ENCODE results near the gene LPCAT4. TPM values are rescaled to one million over a fixed set of nuclear protein-coding genes. Genes with fewer than 3 reads are reported as not detected.

Gene LPCAT4
- total RNA-seq, 6 experiments from 2014 or later: 26.7 to 42.6 (median 30.8) TPM

- no peaks in the 10 kb centered on the region; the same call in 1 of the 2 replicates for H3K36me3 Mint-ChIP-seq (ENCODE audit: low read depth)
- no peak for DNase-seq
- no peak for TF ChIP-seq CTCF (IDR thresholded peaks at IDR 0.05)
These were observed 528 bp downstream of the LPCAT4 start for GRCh38 chr15:34366271-34367065.

DNA sequence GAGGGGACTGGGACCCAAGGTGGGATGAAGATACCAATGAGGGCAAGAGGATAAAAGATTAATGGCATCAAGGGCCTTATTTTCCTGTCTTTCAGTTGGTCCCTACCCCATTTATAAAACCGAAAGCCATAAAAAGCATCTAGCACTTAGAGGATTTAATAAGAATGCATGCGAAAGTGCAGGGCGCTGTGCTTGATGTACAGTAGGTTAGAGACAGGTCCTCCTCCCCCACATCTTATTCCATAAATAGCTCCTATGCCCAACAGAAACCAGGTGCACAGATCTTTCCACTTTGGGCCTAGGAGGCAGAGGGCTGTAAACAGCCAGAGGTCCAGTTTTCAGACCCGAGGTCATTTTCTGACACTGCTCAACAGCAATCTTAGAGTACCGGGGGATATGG, 1.2 kb downstream of the LPCAT4 start:
- DNase-seq: no peak
- no peaks in the 10 kb centered on the region for H3K9me3 Mint-ChIP-seq
- H3K4me1 Mint-ChIP-seq (ENCODE audit: low read depth): peaks cover 34% of the 10 kb centered on the region
- H3K4me3 Mint-ChIP-seq: peak overlapping the region; percentile 97
- no peak overlapping the region for H3K27ac Mint-ChIP-seq
- H3K27me3 Mint-ChIP-seq (ENCODE audit: insufficient read depth): no peaks in the 10 kb centered on the region
- no peak for TF ChIP-seq CTCF (IDR thresholded peaks at IDR 0.05)
- H3K36me3 Mint-ChIP-seq (ENCODE audit: low read depth): peaks cover 5% of the 10 kb centered on the region; the same call in 1 of the 2 replicates

More at GRCh38 chr15:34366271-34367065, 528 bp downstream of the LPCAT4 start:
- no peaks in the 10 kb centered on the region for H3K9me3 Mint-ChIP-seq
- peak overlapping the region; percentile 97 for H3K4me3 Mint-ChIP-seq
- no peaks in the 10 kb centered on the region for H3K27me3 Mint-ChIP-seq (ENCODE audit: insufficient read depth)
- peak overlapping the region; percentile 54 for H3K27ac Mint-ChIP-seq
- H3K4me1 Mint-ChIP-seq (ENCODE audit: low read depth): peaks cover 34% of the 10 kb centered on the region

GRCh38 chr15:34365091-34365825, 1.7 kb downstream of the LPCAT4 start:
- Mint-ChIP-seq H3K27ac (peak overlapping the region; percentile 38; the same call in 1 of the 2 replicates), H3K4me1 (ENCODE audit: low read depth) (peaks cover 32% of the 10 kb centered on the region), H3K4me3 (peak overlapping the region; percentile 97), H3K27me3 (ENCODE audit: insufficient read depth) (no peaks in the 10 kb centered on the region), H3K9me3 (no peaks in the 10 kb centered on the region), H3K36me3 (ENCODE audit: low read depth) (peaks cover 5% of the 10 kb centered on the region; the same call in 1 of the 2 replicates)
- DNase-seq: no peak
- no peak for TF ChIP-seq CTCF (IDR thresholded peaks at IDR 0.05)

GRCh38 chr15:34364041-34364440, 3.0 kb downstream of the LPCAT4 start:
- Mint-ChIP-seq H3K9me3 (no peaks in the 10 kb centered on the region), H3K36me3 (ENCODE audit: low read depth) (peaks cover 5% of the 10 kb centered on the region; the same call in 1 of the 2 replicates), H3K27me3 (ENCODE audit: insufficient read depth) (no peaks in the 10 kb centered on the region), H3K4me3 (no peak overlapping the region), H3K4me1 (ENCODE audit: low read depth) (peaks cover 28% of the 10 kb centered on the region), H3K27ac (no peak overlapping the region)
- no peak for TF ChIP-seq CTCF (IDR thresholded peaks at IDR 0.05)
- DNase-seq: no peak

- Mint-ChIP-seq H3K4me1 (ENCODE audit: low read depth) (peaks cover 18% of the 10 kb centered on the region), H3K4me3 (no peak overlapping the region), H3K27ac (no peak overlapping the region), H3K36me3 (ENCODE audit: low read depth) (peaks cover 6% of the 10 kb centered on the region; the same call in 1 of the 2 replicates), H3K27me3 (ENCODE audit: insufficient read depth) (no peaks in the 10 kb centered on the region), H3K9me3 (no peaks in the 10 kb centered on the region)
- TF ChIP-seq CTCF (IDR thresholded peaks at IDR 0.05): no peak
- no peak for DNase-seq
These were observed 4.8 kb downstream of the LPCAT4 start for GRCh38 chr15:34362047-34362773.
